ENCODE results near the gene MNX1. TPM values are rescaled to one million over a fixed set of nuclear protein-coding genes. Genes with fewer than 3 reads are reported as not detected.

The MNX1 gene
- total and polyA plus RNA-seq, 2 of the 4 experiments (the other 2 are of a cell fraction), result not detected

- no peak for TF ChIP-seq CTCF (conservative IDR thresholded peaks at IDR 0.05; ENCODE audit: low read depth, low read length)
- TF ChIP-seq BHLHE40 (IDR thresholded peaks at IDR 0.05; ENCODE audit: low read depth, low read length), result no peak
- no peak for TF ChIP-seq MAZ (IDR thresholded peaks at IDR 0.05; ENCODE audit: borderline replicate concordance, low read depth, low read length)
- TF ChIP-seq FOS (IDR thresholded peaks at IDR 0.05; ENCODE audit: low read depth, low read length), result no peak
- TF ChIP-seq SMC3 (IDR thresholded peaks at IDR 0.05; ENCODE audit: low read depth, low read length), result no peak
- no peak for TF ChIP-seq NFE2L2 (IDR thresholded peaks at IDR 0.05; ENCODE audit: low read depth, low read length)
These were observed 6.5 kb downstream of the MNX1 start (continued) for GRCh38 chr7:157003756-157004520.

All from IMR-90 (cell line).